SH-SY5Y (cell line): ENCODE measurements around the gene TRPV6.

Experiments
- GATA2 ChIP-seq: IDR thresholded peaks from 2 replicates; pipeline ENCODE4 v1.6.1; 2011; ENCODE audit warnings: mild to moderate bottlenecking, low read depth, low read length
- GATA3 ChIP-seq: IDR thresholded peaks from 2 replicates; pipeline ENCODE4 v1.6.1; 2011; ENCODE audit warnings: low read depth, mild to moderate bottlenecking, low read length, moderate library complexity

GRCh38 chr7:142873281-142873784, 12.2 kb downstream of the TRPV6 start:
- no peak for TF ChIP-seq GATA2
- TF ChIP-seq GATA3: no peak
